ENCODE data around the gene CD59.
"Not testable (repeated sequence)": the region's sequence is repeated elsewhere in the genome, so short reads cannot be mapped to it uniquely, and the experiment has no call there.

The CD59 gene

DNA sequence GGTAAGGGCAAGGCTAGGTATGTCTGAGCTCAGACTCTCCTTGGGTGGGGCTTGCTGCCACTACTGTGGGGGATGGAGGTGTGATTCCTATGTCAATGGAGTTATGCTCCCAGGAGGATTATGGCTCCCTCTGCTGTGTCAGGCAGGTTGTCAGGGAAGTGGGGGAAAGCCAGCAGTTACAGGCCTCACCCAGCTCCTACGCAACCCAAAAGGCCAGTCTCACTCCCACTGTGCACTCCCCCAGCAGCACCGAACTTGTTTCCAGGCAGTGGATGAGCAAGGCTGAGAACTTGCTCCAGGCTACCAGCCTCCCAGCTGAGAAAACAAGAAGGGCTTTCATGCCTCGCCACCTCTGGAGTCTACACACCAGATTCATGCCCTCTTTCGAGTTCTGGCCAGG, 53.8 kb downstream of the CD59 start:
- no peaks in the 10 kb centered on the region for H3K27me3 ChIP-seq (ENCODE audit: insufficient read depth, low read length, poor library complexity)
- peak; percentile 73 for DNase-seq
- H3K4me1 ChIP-seq (ENCODE audit: control insufficient read depth, low read depth, low read length): no peaks in the 10 kb centered on the region
- H3K18ac ChIP-seq (ENCODE audit: low read length): no peak overlapping the region
- no peak overlapping the region for H2BK15ac ChIP-seq (replicated peaks; ENCODE audit: low read depth)
- H2AK5ac ChIP-seq (ENCODE audit: low read length): no peak overlapping the region
- H3K79me1 ChIP-seq (ENCODE audit: low read length): no peaks in the 10 kb centered on the region
- no peak overlapping the region for H3K4me3 ChIP-seq (ENCODE audit: low read length)
- no peak overlapping the region for H3K4me2 ChIP-seq (ENCODE audit: low read length)
- WGBS (ENCODE audit: extremely low coverage, insufficient coverage, low lambda C conversion rate): no CpG with 5 or more reads among the region's 4 CpGs
- no peak overlapping the region for H4K8ac ChIP-seq (ENCODE audit: low read depth, low read length)
- H2BK120ac ChIP-seq (ENCODE audit: low read depth, low read length): no peak overlapping the region
- H3K23ac ChIP-seq (ENCODE audit: low read length): no peak overlapping the region
- H4K5ac ChIP-seq (ENCODE audit: low read length): no peak overlapping the region
- no peak overlapping the region for H2BK5ac ChIP-seq (ENCODE audit: low read length)
- no peaks in the 10 kb centered on the region for H3K36me3 ChIP-seq (ENCODE audit: control insufficient read depth, insufficient read depth, low read length)
- H3K9ac ChIP-seq (ENCODE audit: low read length): peak overlapping the region; percentile 20
- no peak overlapping the region for H3K27ac ChIP-seq (ENCODE audit: low read depth, low read length)
- peak overlapping the region; percentile 54 for H3K56ac ChIP-seq (ENCODE audit: low read length)
- no peak overlapping the region for H3K4ac ChIP-seq (ENCODE audit: low read depth, low read length)
- no peaks in the 10 kb centered on the region for H3K79me2 ChIP-seq (ENCODE audit: control insufficient read depth, insufficient read depth, low read length)

DNA sequence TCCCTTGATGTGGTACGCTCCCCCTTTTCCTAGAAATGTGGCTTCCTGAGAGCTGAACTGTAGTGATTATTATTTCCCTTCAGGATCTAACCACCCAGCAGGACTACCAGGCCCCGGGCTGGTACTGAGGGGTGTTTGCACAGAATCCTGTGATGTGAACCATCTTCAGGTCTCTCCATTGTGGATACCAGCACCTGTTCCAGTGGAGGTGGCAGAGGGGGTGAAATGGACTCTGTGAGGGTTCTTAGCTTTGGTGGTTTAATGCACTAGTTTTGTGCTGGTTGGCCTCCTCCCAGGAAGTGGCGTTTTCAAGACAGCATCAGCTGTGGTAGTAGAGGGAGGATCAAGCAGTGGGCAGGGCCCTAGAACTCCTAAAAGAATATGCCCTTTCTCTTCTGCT, 54.2 kb downstream of the CD59 start:
- no peak overlapping the region for H4K8ac ChIP-seq (ENCODE audit: low read depth, low read length)
- no peak overlapping the region for H3K9ac ChIP-seq (ENCODE audit: low read length)
- H2BK5ac ChIP-seq (ENCODE audit: low read length): no peak overlapping the region
- no peak overlapping the region for H2BK120ac ChIP-seq (ENCODE audit: low read depth, low read length)
- H3K27ac ChIP-seq (ENCODE audit: low read depth, low read length): no peak overlapping the region
- H3K79me2 ChIP-seq (ENCODE audit: control insufficient read depth, insufficient read depth, low read length): no peaks in the 10 kb centered on the region
- no peak overlapping the region for H3K4me3 ChIP-seq (ENCODE audit: low read length)
- no peak overlapping the region for H3K23ac ChIP-seq (ENCODE audit: low read length)
- H3K36me3 ChIP-seq (ENCODE audit: control insufficient read depth, insufficient read depth, low read length): no peaks in the 10 kb centered on the region
- H2AK5ac ChIP-seq (ENCODE audit: low read length): no peak overlapping the region
- DNase-seq: no peak
- no CpG with 5 or more reads among the region's 3 CpGs for WGBS (ENCODE audit: extremely low coverage, insufficient coverage, low lambda C conversion rate)
- no peak overlapping the region for H4K5ac ChIP-seq (ENCODE audit: low read length)
- no peak overlapping the region for H3K56ac ChIP-seq (ENCODE audit: low read length)
- no peaks in the 10 kb centered on the region for H3K4me1 ChIP-seq (ENCODE audit: control insufficient read depth, low read depth, low read length)
- no peaks in the 10 kb centered on the region for H3K79me1 ChIP-seq (ENCODE audit: low read length)
- H3K4me2 ChIP-seq (ENCODE audit: low read length): no peak overlapping the region
- no peaks in the 10 kb centered on the region for H3K27me3 ChIP-seq (ENCODE audit: insufficient read depth, low read length, poor library complexity)
- H3K18ac ChIP-seq (ENCODE audit: low read length): no peak overlapping the region
- H2BK15ac ChIP-seq (replicated peaks; ENCODE audit: low read depth): no peak overlapping the region
- H3K4ac ChIP-seq (ENCODE audit: low read depth, low read length): no peak overlapping the region

DNA sequence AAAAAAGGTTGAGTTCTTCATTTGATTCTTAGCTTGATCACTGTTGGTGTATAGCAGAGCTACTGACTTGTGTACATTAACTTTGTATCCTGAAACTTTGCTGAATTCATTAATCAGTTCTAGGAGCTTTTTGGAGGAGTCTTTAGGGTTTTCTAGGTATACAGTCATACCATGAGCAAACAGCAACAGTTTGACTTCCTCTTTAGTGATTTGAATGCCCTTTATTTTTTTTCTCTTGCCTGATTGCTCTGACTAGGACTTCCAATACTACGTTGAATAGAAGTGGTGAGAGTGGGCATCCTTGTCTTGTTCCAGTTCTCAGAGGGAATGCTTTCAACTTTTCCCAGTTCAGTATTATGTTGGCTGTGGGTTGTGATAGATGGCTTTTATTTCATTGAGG, 57.6 kb downstream of the CD59 start:
- not testable (repeated sequence) for H3K4me3 ChIP-seq (ENCODE audit: low read length); H3K9ac ChIP-seq (ENCODE audit: low read length)
- WGBS (ENCODE audit: extremely low coverage, insufficient coverage, low lambda C conversion rate): no CpG with 5 or more reads among the region's 1 CpG

DNA sequence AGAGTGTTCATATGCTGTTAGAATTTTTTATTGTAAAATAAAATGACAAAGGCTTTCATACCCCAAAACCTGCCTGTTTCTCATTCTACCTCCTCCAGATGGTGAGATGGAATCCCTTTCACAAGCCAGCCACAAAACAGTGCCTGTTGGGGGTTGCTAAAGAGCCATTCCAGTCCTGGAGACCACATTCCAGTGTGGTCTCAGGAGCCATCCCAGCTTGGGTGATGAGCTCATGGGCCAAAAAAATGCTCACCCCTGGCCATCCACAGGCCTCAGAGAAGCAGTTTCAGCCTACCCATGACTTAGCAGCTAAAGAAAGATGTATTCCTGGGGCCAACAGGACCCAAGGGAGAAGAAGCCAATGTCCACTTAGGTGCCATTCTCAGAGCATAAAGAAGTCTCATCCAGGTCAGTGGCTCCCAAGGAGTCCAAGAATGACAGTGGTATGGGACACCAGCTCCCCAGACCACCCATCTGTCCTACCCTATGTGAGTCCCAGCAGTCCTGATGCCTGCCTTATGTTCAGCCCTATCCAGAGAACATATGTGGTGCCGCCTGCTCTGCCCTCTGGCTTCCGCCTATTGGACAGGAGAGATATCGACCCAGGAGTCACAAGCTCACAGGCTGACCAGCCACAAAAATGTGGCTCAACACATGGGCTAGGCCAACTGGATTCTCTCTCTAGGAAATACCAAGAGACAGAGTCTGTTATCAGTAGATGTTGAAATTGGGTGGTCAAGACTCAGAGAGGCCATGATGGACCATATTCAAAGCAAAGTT, 62.0 kb downstream of the CD59 start:
- Histone ChIP-seq H3K4me3 (ENCODE audit: low read length) (no peak overlapping the region), H3K56ac (ENCODE audit: low read length) (no peak overlapping the region), H4K5ac (ENCODE audit: low read length) (no peak overlapping the region), H3K27ac (ENCODE audit: low read depth, low read length) (no peak overlapping the region), H2BK5ac (ENCODE audit: low read length) (no peak overlapping the region), H3K27me3 (ENCODE audit: insufficient read depth, low read length, poor library complexity) (no peaks in the 10 kb centered on the region), H3K18ac (ENCODE audit: low read length) (no peak overlapping the region), H3K4me2 (ENCODE audit: low read length) (no peak overlapping the region), H3K79me2 (ENCODE audit: control insufficient read depth, insufficient read depth, low read length) (no peaks in the 10 kb centered on the region), H3K4me1 (ENCODE audit: control insufficient read depth, low read depth, low read length) (no peaks in the 10 kb centered on the region), H3K4ac (ENCODE audit: low read depth, low read length) (no peak overlapping the region), H3K9ac (ENCODE audit: low read length) (no peak overlapping the region), H2AK5ac (ENCODE audit: low read length) (no peak overlapping the region), H2BK120ac (ENCODE audit: low read depth, low read length) (no peak overlapping the region), H3K79me1 (ENCODE audit: low read length) (no peaks in the 10 kb centered on the region), H3K36me3 (ENCODE audit: control insufficient read depth, insufficient read depth, low read length) (no peaks in the 10 kb centered on the region), H4K8ac (ENCODE audit: low read depth, low read length) (no peak overlapping the region), H3K23ac (ENCODE audit: low read length) (no peak overlapping the region), H2BK15ac (replicated peaks; ENCODE audit: low read depth) (no peak overlapping the region)
- no CpG with 5 or more reads among the region's 3 CpGs for WGBS (ENCODE audit: extremely low coverage, insufficient coverage, low lambda C conversion rate)
- DNase-seq: peak; percentile 47

More for the DNA sequence above, 57.6 kb downstream of the CD59 start:
- H2AK5ac ChIP-seq (ENCODE audit: low read length); DNase-seq; H3K79me2 ChIP-seq (ENCODE audit: control insufficient read depth, insufficient read depth, low read length); H2BK5ac ChIP-seq (ENCODE audit: low read length); H2BK15ac ChIP-seq (replicated peaks; ENCODE audit: low read depth); H3K4ac ChIP-seq (ENCODE audit: low read depth, low read length); H3K56ac ChIP-seq (ENCODE audit: low read length); H3K23ac ChIP-seq (ENCODE audit: low read length); H4K8ac ChIP-seq (ENCODE audit: low read depth, low read length); H3K27me3 ChIP-seq (ENCODE audit: insufficient read depth, low read length, poor library complexity); H3K27ac ChIP-seq (ENCODE audit: low read depth, low read length); H3K79me1 ChIP-seq (ENCODE audit: low read length); H3K4me2 ChIP-seq (ENCODE audit: low read length); H3K18ac ChIP-seq (ENCODE audit: low read length); H3K36me3 ChIP-seq (ENCODE audit: control insufficient read depth, insufficient read depth, low read length); H2BK120ac ChIP-seq (ENCODE audit: low read depth, low read length); H4K5ac ChIP-seq (ENCODE audit: low read length); H3K4me1 ChIP-seq (ENCODE audit: control insufficient read depth, low read depth, low read length): not testable (repeated sequence)

DNA sequence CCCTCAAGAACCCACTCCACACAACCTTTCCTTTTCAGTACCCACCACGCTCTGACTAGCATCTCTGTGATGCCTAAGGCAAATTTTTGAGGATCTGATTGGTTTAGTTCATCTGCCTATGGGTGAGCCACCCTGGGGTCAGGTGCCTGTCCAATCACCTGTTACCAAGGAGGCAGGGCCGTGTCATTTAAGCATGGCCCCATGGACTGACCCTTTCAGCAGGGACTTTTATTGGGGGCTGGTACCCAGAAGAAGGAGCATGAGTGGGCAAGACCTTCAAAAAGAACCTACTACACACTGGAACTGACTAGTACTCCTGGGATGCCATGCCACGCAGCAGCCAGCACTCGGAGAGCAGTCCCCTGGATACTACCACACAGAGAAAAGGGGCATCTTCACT, 64.0 kb downstream of the CD59 start:
- no peaks in the 10 kb centered on the region for H3K79me1 ChIP-seq (ENCODE audit: low read length)
- H2BK15ac ChIP-seq (replicated peaks; ENCODE audit: low read depth): no peak overlapping the region
- no peak overlapping the region for H3K27ac ChIP-seq (ENCODE audit: low read depth, low read length)
- no peak overlapping the region for H3K18ac ChIP-seq (ENCODE audit: low read length)
- H3K79me2 ChIP-seq (ENCODE audit: control insufficient read depth, insufficient read depth, low read length): no peaks in the 10 kb centered on the region
- no CpG with 5 or more reads among the region's 4 CpGs for WGBS (ENCODE audit: extremely low coverage, insufficient coverage, low lambda C conversion rate)
- H3K36me3 ChIP-seq (ENCODE audit: control insufficient read depth, insufficient read depth, low read length): no peaks in the 10 kb centered on the region
- no peak overlapping the region for H3K23ac ChIP-seq (ENCODE audit: low read length)
- H3K9ac ChIP-seq (ENCODE audit: low read length): no peak overlapping the region
- H3K4me2 ChIP-seq (ENCODE audit: low read length): no peak overlapping the region
- H3K4me1 ChIP-seq (ENCODE audit: control insufficient read depth, low read depth, low read length): no peaks in the 10 kb centered on the region
- H2AK5ac ChIP-seq (ENCODE audit: low read length): no peak overlapping the region
- H2BK5ac ChIP-seq (ENCODE audit: low read length): no peak overlapping the region
- DNase-seq: no peak
- no peak overlapping the region for H4K8ac ChIP-seq (ENCODE audit: low read depth, low read length)
- no peak overlapping the region for H2BK120ac ChIP-seq (ENCODE audit: low read depth, low read length)
- H3K4me3 ChIP-seq (ENCODE audit: low read length): no peak overlapping the region
- no peaks in the 10 kb centered on the region for H3K27me3 ChIP-seq (ENCODE audit: insufficient read depth, low read length, poor library complexity)
- H3K56ac ChIP-seq (ENCODE audit: low read length): no peak overlapping the region
- no peak overlapping the region for H3K4ac ChIP-seq (ENCODE audit: low read depth, low read length)
- H4K5ac ChIP-seq (ENCODE audit: low read length): no peak overlapping the region

Data from mesendoderm (in vitro differentiated cells).